GM19328 (cell line): Measurements from ENCODE around the gene MICAL2.

Source experiments
- ATAC-seq: cut with Tn5 transposase; IDR thresholded peaks from one replicate; pipeline ENCODE4 v1.9.1; 2021; ENCODE audit warnings: mild to moderate bottlenecking, moderate library complexity; ENCODE audit not compliant: unreplicated experiment

Gene MICAL2

GRCh38 chr11:12094872-12095800 is 15.3 kb upstream of the MICAL2 start:
- no peak for ATAC-seq

GRCh38 chr11:12097219-12097618 is 13.2 kb upstream of the MICAL2 start:
- ATAC-seq = no peak

- no peak for ATAC-seq
Measured at GRCh38 chr11:12098601-12099000, 11.8 kb upstream of the MICAL2 start.

- ATAC-seq = no peak
Measured at GRCh38 chr11:12099132-12099873, 11.1 kb upstream of the MICAL2 start.

- no peak for ATAC-seq
Measured at GRCh38 chr11:12100429-12100828, 10.0 kb upstream of the MICAL2 start.

- no peak for ATAC-seq
Measured at GRCh38 chr11:12100841-12101242, 9.5 kb upstream of the MICAL2 start.

GRCh38 chr11:12101318-12101717 is 9.1 kb upstream of the MICAL2 start:
- no peak for ATAC-seq

DNA sequence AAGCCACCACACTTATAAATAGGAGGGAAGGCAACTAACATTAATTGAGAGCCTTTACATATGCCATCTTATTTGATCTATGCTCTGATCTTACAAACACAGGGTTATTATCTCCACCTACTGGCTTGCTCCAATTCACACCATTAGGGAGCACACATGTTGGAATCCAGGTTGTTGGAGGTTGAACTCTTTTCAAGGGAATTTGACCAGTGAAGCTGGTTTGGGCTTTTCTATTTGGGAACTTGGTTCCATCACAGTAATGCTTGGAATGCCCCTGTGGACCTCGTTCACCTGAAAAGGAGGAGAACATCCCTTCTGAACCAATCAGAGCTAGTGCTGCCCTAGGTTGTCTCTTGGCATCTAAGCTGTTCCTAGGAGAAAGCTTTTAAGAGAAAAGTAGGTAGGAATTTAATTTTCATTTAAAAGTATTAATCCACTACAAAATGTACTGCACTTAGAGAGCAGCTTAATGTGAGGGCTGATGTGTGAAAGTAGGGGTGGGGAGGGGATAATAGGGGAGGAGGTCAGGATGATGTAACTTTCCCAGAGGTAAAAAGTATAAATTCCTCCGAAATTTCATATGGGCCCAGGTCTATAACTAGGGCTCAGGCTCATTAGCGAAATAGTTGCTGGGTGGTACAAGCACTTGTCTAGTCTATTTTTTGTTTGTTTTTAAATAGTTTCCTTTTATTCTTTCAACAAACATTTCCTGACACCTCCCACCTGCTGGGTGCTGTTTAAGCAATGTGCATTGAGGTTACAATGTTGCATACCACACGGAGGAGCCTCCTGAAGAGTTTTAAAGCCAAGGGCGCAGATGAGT is 7.6 kb upstream of the MICAL2 start:
- ATAC-seq = no peak

- ATAC-seq = no peak
Measured at GRCh38 chr11:12103411-12104225, 6.8 kb upstream of the MICAL2 start.

DNA sequence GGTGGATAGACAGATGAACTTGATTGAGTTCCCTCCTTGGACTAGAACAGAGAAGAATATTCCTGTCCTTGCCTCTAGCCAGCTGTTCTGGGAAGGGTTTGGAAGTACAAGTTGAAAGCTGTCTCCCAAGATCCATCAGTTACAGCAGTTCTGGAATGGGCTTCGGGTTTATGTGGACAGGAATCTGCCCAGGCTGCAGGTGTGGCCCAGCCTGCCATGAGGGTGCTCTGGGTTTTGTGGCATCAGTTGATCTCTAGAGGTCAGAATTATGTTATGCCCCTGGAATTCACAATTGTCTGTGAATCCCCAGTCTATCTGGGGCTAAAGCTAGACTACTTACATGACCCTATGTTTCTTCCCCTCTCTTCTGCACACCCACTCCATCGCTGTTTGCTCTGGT is 4.9 kb upstream of the MICAL2 start:
- no peak for ATAC-seq

DNA sequence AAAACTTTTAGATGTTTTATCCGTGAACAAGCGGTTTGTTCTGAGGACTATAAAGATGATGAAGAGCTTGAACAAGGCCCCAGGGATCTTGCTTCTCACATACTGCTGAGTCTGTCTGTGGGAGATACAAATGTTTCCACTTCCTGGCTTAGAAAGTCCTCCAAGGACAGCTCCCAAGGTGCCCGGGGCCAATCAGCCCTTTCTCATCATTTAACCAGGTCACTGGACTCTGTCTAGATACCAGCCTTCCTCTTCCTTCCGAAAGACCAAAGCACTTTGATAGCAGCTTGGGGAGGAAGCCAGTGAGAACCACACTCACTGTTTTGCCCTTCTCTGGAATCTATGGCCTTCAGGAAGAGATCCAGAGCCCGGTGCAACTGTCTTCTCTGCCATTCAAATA is 4.3 kb upstream of the MICAL2 start:
- ATAC-seq = no peak

GRCh38 chr11:12106501-12106900 is 3.9 kb upstream of the MICAL2 start:
- ATAC-seq = no peak

GRCh38 chr11:12108875-12109453 is 1.4 kb upstream of the MICAL2 start:
- no peak for ATAC-seq

DNA sequence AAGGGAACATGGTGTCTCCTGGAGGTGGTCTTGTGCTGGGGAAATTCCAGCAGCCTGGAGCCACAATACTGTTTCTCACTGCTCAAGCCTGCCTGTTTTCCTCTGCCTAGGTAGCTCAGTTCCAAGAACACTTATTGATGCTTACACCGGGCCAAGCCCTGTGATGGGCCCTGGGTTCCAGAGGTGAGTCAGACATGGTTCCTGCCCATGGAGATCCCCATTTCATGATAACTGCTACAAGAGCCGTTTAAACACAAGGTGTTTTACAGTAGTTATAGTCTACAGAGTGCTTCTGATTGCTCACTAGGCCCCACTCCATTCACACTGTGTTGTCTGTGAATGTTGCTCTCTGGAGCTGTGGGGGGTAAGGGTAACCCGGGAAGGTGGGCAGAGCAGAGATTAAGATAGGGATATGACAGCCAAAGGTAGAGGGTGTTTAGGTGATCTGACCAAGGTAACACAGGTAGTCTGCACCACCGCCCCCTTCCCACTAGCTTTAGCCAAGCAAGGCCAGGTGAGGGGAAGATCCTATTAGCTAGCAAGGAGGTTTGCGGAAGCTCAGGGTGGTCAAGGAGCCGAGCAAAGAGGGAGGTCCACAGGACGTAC is 696 bp upstream of the MICAL2 start:
- no peak for ATAC-seq

GRCh38 chr11:12110714-12111548 is 541 bp downstream of the MICAL2 start:
- ATAC-seq = peak; percentile 10

DNA sequence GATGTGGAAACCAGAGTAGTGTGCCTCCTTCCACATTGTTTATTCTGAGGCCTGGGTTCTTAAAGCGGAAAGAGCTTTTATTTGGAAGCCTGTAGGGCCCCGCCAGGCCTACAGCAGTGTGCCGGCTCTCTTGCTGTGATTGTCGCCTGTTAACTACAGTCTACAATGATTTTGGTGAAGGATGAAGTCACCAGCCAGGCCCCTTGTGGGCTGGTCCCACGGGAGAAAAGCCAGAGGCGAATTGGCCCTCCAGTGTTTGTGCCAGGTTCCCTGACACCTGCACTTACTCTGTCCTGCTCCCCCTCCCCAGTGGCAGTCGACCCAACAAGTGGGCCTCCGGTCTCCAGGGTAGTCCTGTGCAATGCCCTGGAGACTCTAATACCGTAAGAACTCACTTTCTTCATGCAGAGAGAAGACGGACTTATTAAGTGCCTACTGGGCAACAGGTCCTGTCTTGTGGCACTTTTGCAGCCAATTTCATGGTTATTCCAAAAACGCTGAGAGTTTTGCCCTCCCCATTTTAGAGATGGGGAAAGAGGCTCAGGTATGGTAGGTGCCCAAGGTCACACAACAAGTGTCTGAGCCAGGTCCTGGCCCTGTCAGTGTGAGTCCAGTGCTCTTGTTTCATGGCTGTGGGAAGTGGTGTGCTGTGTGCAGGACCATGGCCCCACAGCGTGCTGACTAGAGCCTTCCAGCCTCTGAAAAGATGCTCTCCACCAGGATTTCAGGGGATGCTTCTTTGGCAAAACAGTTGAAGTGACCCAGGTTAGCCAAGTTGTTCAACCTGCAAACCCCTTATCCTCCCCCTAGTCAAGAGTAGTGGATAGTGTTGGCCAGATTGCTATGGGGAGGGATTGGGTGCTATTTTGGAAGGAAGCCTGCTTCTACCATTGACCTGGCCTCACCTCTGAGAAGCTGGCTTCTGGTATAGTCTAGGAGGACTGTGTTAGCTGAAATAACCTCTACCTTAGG is 1.4 kb downstream of the MICAL2 start:
- ATAC-seq = no peak

- ATAC-seq = no peak
Measured at GRCh38 chr11:12112750-12113149, 2.4 kb downstream of the MICAL2 start.

DNA sequence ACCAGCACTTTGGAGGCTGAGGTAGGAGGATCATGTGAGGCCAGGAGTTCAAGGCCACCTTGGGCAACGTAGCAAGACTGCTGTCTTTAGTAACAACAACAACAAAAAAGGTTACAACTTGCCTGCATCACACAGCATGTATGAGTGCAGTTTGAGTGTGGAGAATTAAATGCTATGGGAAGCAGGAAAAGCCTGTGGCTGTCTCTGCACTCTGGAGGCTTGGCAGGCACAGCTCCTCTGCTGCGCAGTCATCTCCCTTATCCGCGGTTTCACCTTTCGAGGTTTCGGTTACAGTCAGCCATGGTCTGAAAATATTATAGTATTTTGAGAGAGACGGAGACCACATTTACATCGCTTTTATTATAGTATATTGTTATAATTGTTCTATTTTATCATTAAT is 2.9 kb downstream of the MICAL2 start:
- no peak for ATAC-seq
